SU-DHL-6 (cell line): Measurements from ENCODE around the gene SLC1A3.

Experiments
- CTCF ChIP-seq: fragments of 200-600 bp; sonication (generic); IDR thresholded peaks from one replicate; pipeline ENCODE4 v1.5.1; 2017; ENCODE audit warnings: antibody characterized with exemption, mild to moderate bottlenecking, low read length, moderate library complexity; ENCODE audit not compliant: insufficient read depth, poor library complexity, severe bottlenecking
- EZH2phosphoT487 ChIP-seq: fragments of 200-600 bp; sonication (generic), shearing (Covaris generic); conservative IDR thresholded peaks from 2 replicates; pipeline ENCODE4 v1.6.1; 2018; ENCODE audit warnings: mild to moderate bottlenecking, antibody characterized with exemption, low read length, moderate library complexity, mixed read lengths

GRCh38 chr5:36734422-36734821 is 128.0 kb downstream of the SLC1A3 start:
- TF ChIP-seq CTCF (no peak), EZH2phosphoT487 (no peak)
